Ishikawa (cell line): Measurements from ENCODE around the gene CHST11.

Source experiments
- CREB1 ChIP-seq: IDR thresholded peaks from 2 replicates; pipeline ENCODE4 v1.6.1; 2012; ENCODE audit warnings: low read depth
- EGR1 ChIP-seq: IDR thresholded peaks from 2 replicates; pipeline ENCODE4 v1.6.1; 2012
- TCF12 ChIP-seq: IDR thresholded peaks from 2 replicates; pipeline ENCODE4 v1.6.1; 2012; ENCODE audit warnings: low read depth
- YY1 ChIP-seq: IDR thresholded peaks from 2 replicates; pipeline ENCODE4 v1.6.1; 2012; ENCODE audit warnings: low read depth
- TF ChIP-seq, protein P1 (sequence below): IDR thresholded peaks from 2 replicates; pipeline ENCODE4 v1.6.1; 2012

DNA sequence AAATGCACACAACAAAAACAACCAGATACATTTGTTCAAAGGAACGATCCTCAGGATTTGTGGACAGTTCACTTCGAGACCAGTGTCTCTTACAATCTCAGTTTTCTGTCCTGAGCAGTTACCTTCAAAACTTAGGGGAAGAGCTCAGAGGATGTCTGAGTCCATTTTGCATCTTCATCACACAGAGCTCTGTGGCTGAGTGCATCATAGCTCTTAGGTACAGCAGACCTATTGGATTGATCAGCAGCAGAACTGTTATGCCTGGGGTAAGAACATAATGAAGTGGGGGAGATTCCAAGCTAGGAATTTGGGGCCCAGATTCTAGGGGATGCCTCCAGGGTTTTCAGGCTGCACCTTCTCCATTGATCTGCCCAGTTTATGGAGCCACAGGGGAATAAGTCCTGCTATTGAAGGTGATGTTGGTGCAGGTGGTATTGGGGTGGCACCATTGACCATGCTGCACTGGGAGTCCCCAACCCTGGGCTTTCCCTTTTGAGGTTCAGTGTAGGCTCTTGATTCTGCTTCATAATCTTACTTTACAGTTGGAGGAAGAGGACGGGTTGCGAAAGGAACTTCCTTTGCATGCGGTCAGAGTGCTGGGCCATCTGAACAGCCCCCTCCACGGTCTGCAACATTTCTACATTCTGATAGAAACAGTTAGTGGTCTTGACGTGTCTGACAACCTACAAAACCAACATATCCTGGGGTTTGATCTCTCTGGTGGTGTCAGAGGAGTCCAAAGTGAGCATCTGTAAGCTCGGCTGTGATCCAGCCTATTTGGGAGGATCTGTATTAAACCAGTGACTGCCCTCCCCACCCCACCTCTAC lies 112.8 kb downstream of the CHST11 start:
- TF ChIP-seq EGR1 (no peak), CREB1 (no peak), YY1 (no peak), TCF12 (no peak)
- TF ChIP-seq, protein P1, sequence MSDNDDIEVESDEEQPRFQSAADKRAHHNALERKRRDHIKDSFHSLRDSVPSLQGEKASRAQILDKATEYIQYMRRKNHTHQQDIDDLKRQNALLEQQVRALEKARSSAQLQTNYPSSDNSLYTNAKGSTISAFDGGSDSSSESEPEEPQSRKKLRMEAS, result no peak
